Measurements from ENCODE around the gene TTC21B.
A peak's percentile ranks its signal among the peaks of the same experiment; 100 is the strongest.

The TTC21B gene

DNA sequence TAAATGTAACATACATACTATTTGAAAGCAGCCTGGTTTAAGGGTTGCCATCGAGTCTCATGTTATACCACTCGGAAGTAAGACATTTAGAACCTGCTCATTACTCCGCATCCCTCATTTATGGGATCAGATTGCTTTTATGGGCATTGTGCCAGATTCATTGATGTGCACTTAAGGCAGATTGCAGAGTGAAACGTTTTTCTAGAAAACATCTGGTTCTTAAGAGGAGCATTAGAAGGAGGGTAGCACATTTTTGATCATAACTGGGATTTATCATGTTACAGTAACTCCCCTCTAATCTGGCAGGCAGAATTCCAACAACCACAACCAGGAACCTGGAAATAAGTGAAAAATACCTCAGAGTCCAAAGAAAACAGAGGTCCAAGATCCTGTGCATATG lies 85.4 kb downstream of the TTC21B start (continued):
- TF ChIP-seq ZNF549 (tag by site-specific recombination; IDR thresholded peaks at IDR 0.05) (peak; percentile 56; the same call in 1 of the 2 replicates), SP7 (tag by site-specific recombination; IDR thresholded peaks at IDR 0.05) (peak; percentile 80), MZF1 (tag by site-specific recombination; IDR thresholded peaks at IDR 0.05; ENCODE audit: borderline replicate concordance) (peak; percentile 89; the same call in 1 of the 2 replicates), ZNF747 (tag by site-specific recombination; IDR thresholded peaks at IDR 0.05) (no peak), KLF10 (tag by site-specific recombination; IDR thresholded peaks at IDR 0.05) (no peak), KLF8 (tag by site-specific recombination; IDR thresholded peaks at IDR 0.05) (0 out of 2 replicates have a peak, but pooled peaks have one; percentile 22), ZNF658 (tag by site-specific recombination; IDR thresholded peaks at IDR 0.05) (no peak), WT1 (tag by site-specific recombination; IDR thresholded peaks at IDR 0.05) (peak; percentile 94), OSR2 (tag by site-specific recombination; IDR thresholded peaks at IDR 0.05) (peak; percentile 67; the same call in 1 of the 2 replicates), ZNF350 (tag by site-specific recombination; IDR thresholded peaks at IDR 0.05) (no peak), ZNF184 (tag by site-specific recombination; IDR thresholded peaks at IDR 0.05) (0 out of 2 replicates have a peak, but pooled peaks have one; percentile 13), ZNF791 (tag by site-specific recombination; IDR thresholded peaks at IDR 0.05) (no peak), ZBTB17 (tag by site-specific recombination; IDR thresholded peaks at IDR 0.05) (peak; percentile 79)
- TF ChIP-seq, protein P1, sequence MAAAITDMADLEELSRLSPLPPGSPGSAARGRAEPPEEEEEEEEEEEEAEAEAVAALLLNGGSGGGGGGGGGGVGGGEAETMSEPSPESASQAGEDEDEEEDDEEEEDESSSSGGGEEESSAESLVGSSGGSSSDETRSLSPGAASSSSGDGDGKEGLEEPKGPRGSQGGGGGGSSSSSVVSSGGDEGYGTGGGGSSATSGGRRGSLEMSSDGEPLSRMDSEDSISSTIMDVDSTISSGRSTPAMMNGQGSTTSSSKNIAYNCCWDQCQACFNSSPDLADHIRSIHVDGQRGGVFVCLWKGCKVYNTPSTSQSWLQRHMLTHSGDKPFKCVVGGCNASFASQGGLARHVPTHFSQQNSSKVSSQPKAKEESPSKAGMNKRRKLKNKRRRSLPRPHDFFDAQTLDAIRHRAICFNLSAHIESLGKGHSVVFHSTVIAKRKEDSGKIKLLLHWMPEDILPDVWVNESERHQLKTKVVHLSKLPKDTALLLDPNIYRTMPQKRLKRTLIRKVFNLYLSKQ (tag by site-specific recombination; IDR thresholded peaks at IDR 0.05; ENCODE audit: borderline replicate concordance), result no peak
- TF ChIP-seq, protein P2, sequence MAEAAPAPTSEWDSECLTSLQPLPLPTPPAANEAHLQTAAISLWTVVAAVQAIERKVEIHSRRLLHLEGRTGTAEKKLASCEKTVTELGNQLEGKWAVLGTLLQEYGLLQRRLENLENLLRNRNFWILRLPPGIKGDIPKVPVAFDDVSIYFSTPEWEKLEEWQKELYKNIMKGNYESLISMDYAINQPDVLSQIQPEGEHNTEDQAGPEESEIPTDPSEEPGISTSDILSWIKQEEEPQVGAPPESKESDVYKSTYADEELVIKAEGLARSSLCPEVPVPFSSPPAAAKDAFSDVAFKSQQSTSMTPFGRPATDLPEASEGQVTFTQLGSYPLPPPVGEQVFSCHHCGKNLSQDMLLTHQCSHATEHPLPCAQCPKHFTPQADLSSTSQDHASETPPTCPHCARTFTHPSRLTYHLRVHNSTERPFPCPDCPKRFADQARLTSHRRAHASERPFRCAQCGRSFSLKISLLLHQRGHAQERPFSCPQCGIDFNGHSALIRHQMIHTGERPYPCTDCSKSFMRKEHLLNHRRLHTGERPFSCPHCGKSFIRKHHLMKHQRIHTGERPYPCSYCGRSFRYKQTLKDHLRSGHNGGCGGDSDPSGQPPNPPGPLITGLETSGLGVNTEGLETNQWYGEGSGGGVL (tag by site-specific recombination; IDR thresholded peaks at IDR 0.05), result no peak
- TF ChIP-seq, protein P3, sequence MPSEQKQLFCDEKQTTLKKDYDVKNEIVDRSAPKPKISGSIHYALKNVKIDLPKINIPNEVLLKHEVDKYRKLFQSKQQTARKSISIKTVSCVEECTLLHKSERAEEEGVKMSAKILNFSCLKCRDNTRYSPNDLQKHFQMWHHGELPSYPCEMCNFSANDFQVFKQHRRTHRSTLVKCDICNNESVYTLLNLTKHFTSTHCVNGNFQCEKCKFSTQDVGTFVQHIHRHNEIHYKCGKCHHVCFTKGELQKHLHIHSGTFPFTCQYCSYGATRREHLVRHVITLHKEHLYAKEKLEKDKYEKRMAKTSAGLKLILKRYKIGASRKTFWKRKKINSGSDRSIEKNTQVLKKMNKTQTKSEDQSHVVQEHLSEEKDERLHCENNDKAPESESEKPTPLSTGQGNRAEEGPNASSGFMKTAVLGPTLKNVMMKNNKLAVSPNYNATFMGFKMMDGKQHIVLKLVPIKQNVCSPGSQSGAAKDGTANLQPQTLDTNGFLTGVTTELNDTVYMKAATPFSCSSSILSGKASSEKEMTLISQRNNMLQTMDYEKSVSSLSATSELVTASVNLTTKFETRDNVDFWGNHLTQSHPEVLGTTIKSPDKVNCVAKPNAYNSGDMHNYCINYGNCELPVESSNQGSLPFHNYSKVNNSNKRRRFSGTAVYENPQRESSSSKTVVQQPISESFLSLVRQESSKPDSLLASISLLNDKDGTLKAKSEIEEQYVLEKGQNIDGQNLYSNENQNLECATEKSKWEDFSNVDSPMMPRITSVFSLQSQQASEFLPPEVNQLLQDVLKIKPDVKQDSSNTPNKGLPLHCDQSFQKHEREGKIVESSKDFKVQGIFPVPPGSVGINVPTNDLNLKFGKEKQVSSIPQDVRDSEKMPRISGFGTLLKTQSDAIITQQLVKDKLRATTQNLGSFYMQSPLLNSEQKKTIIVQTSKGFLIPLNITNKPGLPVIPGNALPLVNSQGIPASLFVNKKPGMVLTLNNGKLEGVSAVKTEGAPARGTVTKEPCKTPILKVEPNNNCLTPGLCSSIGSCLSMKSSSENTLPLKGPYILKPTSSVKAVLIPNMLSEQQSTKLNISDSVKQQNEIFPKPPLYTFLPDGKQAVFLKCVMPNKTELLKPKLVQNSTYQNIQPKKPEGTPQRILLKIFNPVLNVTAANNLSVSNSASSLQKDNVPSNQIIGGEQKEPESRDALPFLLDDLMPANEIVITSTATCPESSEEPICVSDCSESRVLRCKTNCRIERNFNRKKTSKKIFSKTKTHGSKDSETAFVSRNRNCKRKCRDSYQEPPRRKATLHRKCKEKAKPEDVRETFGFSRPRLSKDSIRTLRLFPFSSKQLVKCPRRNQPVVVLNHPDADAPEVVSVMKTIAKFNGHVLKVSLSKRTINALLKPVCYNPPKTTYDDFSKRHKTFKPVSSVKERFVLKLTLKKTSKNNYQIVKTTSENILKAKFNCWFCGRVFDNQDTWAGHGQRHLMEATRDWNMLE (tag by site-specific recombination; conservative IDR thresholded peaks at IDR 0.05; ENCODE audit: low read depth), result no peak
- TF ChIP-seq, protein P4, sequence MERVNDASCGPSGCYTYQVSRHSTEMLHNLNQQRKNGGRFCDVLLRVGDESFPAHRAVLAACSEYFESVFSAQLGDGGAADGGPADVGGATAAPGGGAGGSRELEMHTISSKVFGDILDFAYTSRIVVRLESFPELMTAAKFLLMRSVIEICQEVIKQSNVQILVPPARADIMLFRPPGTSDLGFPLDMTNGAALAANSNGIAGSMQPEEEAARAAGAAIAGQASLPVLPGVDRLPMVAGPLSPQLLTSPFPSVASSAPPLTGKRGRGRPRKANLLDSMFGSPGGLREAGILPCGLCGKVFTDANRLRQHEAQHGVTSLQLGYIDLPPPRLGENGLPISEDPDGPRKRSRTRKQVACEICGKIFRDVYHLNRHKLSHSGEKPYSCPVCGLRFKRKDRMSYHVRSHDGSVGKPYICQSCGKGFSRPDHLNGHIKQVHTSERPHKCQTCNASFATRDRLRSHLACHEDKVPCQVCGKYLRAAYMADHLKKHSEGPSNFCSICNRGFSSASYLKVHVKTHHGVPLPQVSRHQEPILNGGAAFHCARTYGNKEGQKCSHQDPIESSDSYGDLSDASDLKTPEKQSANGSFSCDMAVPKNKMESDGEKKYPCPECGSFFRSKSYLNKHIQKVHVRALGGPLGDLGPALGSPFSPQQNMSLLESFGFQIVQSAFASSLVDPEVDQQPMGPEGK (tag by site-specific recombination; IDR thresholded peaks at IDR 0.05), result no peak
- TF ChIP-seq, protein P5, sequence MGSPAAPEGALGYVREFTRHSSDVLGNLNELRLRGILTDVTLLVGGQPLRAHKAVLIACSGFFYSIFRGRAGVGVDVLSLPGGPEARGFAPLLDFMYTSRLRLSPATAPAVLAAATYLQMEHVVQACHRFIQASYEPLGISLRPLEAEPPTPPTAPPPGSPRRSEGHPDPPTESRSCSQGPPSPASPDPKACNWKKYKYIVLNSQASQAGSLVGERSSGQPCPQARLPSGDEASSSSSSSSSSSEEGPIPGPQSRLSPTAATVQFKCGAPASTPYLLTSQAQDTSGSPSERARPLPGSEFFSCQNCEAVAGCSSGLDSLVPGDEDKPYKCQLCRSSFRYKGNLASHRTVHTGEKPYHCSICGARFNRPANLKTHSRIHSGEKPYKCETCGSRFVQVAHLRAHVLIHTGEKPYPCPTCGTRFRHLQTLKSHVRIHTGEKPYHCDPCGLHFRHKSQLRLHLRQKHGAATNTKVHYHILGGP (tag by site-specific recombination; IDR thresholded peaks at IDR 0.05), result peak; percentile 63; the same call in 1 of the 2 replicates
- TF ChIP-seq, protein P6, sequence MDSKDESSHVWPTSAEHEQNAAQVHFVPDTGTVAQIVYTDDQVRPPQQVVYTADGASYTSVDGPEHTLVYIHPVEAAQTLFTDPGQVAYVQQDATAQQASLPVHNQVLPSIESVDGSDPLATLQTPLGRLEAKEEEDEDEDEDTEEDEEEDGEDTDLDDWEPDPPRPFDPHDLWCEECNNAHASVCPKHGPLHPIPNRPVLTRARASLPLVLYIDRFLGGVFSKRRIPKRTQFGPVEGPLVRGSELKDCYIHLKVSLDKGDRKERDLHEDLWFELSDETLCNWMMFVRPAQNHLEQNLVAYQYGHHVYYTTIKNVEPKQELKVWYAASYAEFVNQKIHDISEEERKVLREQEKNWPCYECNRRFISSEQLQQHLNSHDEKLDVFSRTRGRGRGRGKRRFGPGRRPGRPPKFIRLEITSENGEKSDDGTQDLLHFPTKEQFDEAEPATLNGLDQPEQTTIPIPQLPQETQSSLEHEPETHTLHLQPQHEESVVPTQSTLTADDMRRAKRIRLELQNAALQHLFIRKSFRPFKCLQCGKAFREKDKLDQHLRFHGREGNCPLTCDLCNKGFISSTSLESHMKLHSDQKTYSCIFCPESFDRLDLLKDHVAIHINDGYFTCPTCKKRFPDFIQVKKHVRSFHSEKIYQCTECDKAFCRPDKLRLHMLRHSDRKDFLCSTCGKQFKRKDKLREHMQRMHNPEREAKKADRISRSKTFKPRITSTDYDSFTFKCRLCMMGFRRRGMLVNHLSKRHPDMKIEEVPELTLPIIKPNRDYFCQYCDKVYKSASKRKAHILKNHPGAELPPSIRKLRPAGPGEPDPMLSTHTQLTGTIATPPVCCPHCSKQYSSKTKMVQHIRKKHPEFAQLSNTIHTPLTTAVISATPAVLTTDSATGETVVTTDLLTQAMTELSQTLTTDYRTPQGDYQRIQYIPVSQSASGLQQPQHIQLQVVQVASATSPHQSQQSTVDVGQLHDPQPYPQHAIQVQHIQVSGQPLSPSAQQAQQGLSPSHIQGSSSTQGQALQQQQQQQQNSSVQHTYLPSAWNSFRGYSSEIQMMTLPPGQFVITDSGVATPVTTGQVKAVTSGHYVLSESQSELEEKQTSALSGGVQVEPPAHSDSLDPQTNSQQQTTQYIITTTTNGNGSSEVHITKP (tag by site-specific recombination; IDR thresholded peaks at IDR 0.05), result peak; percentile 82
